AG09319 (cell line): ENCODE data around the gene ZNF789.

ENCODE experiments used
- DNase-seq: peaks from one replicate; pipeline ENCODE4 v3.0.0-alpha.2; 2010; ENCODE audit warnings: low read depth; ENCODE audit errors: extremely low read depth
- TF ChIP-seq, protein P1 (sequence below): IDR thresholded peaks from 2 replicates; pipeline ENCODE4 v1.5.1; 2011; ENCODE audit warnings: low read depth, mild to moderate bottlenecking, inconsistent platforms, low read length, moderate library complexity

The ZNF789 gene

DNA sequence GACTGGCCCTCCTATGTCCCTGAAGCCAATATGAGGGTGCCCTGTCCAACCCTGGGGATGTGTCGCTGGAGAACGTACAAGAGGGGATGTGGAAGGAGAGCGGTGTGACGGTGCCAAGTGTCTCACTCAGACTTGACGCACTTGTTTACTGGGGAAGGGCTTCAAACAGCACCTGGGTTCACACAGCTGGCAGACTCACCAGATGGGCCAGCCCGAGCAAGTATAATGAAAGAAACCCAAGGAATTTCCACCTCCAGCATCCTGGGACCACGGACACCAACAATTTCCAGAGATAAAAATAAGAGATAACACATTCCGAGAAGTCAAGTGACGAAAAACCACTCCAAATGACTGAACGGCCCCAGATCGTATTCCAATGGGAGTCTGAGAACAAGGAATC, 12.0 kb upstream of the ZNF789 start:
- TF ChIP-seq, protein P1, sequence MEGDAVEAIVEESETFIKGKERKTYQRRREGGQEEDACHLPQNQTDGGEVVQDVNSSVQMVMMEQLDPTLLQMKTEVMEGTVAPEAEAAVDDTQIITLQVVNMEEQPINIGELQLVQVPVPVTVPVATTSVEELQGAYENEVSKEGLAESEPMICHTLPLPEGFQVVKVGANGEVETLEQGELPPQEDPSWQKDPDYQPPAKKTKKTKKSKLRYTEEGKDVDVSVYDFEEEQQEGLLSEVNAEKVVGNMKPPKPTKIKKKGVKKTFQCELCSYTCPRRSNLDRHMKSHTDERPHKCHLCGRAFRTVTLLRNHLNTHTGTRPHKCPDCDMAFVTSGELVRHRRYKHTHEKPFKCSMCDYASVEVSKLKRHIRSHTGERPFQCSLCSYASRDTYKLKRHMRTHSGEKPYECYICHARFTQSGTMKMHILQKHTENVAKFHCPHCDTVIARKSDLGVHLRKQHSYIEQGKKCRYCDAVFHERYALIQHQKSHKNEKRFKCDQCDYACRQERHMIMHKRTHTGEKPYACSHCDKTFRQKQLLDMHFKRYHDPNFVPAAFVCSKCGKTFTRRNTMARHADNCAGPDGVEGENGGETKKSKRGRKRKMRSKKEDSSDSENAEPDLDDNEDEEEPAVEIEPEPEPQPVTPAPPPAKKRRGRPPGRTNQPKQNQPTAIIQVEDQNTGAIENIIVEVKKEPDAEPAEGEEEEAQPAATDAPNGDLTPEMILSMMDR, result no peak
- DNase-seq, result no peak

DNA sequence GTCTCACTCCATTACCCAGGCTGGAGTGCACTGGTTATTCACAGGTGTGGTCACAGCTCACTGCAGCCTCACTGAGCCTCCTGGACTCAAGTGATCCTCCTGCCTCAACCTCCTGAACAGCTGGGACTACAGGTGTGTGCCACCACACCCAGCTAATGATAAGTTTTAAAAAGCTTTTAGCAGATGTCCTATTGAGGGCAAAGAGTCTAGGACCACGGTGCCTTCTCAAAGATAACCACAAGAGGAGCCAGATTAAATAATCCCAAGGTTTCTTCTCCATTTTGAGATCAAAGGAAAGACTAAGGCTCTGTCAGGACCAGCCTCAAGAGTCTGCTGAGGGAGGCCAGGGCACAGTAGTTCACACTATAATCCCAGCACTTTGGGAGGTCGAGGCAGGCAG, 11.5 kb upstream of the ZNF789 start:
- no peak for DNase-seq
- TF ChIP-seq, protein P1, result no peak

DNA sequence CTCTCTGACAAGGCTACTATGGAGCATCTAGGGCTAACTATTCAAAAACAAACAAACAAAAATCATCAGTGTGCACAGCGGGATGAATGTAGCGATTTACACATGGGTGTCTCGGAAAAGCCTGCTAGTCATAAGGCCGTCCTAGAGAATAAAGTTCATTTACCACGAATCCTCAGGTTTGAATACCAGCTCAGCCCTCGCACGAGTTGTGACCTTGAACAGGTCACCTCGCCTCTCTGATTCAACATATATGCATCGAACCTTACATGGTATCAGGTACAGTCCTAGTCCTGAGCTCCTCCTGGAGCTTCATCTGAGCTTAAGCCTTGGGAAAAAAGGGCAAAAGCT, 7.3 kb upstream of the ZNF789 start:
- TF ChIP-seq, protein P1, result no peak
- DNase-seq, result no peak

DNA sequence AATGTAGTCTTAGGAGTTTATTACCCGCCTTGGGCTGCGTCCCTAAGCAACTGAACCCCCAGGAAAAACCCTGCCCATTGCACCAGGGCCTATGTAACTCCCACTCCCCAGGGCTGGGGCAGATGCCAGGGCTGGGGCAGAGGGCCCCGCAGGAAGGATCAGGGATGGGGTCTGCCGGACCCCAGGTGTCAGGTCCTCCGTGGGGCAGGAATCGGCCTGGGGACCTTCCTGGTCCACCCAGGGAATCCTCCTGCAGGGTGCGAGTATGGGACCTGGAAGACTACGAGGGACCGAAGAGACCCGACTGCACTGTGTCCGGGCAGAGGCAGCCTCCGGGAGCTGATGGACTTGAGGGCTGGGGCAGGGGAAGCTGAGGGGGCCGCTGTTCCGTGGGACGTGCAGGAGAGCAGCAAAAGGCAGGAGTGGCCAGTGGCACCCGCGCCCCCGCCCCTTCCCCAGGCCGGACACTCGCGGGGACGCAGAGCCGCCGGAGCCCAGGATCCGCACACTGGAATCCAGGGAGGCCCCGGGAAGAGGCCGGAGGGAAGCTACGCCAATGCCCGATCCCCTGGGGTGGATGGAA, 4.3 kb upstream of the ZNF789 start:
- no peak for DNase-seq
- TF ChIP-seq, protein P1, result no peak

DNA sequence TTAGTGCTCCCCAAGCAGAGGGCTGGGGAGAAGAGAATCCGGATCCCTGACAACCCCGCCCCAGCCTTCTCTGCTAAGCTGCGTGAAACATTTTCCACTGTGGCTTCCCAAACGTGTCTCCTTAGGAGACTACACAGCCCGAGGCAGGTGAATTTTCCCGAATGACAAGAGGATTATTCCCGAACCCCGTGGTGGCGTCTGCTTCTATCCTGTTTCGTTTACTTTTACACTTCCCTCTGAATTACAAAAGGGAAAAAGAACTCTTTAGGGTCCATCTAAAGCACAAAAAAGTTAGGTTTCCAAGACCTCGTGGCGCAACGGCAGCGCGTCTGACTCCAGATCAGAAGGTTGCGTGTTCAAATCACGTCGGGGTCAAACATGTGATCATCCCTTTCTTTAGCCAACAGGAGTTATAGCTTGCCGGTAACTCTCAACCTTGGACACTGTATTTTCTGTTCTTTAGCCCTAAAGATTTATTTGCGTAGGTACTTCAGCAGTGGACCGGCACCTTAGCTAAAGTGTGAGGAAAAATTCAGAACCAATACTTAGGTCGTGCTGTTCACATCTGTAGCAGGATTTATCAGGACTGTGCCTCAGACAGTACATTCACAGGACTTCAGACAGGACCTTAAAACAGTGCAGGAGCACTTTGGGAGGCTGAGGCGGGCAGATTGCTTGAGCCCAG, 3.2 kb upstream of the ZNF789 start:
- TF ChIP-seq, protein P1, result no peak
- no peak for DNase-seq

DNA sequence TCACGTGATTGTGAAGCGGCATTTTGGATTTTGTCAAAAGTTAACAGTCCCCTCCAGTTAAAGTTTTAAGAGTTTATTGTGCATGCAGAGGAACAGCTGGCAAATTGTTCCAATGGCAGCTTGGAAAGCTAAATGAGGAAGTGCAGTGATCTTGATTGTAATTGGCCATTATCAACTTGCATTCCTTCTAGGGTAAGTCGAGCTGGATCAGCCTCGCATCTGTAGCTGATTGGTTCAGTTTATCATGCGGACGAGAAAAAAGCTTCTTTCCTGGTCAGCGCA, 566 bp downstream of the ZNF789 start:
- DNase-seq, result peak; percentile 24
- TF ChIP-seq, protein P1, result no peak

DNA sequence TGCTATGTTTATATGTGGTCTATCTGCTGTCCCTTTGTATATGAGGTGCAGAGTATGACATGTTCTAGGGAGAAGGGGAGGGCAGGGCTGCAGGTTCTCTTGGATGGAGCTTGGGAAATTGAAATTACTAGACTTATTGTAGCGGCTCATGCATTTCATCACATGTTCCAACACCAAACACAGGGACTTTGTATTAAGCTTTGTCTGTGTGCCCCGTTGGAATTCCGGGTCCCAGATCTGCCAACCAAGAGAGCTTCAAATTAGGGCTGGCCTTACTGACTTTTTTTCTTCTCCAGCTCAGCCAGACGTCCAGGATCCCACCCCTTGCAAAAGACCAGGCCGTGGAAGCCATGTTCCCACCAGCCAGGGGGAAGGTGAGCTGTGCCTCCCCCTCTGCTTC, 3.4 kb downstream of the ZNF789 start:
- TF ChIP-seq, protein P1, result no peak
- no peak for DNase-seq
